ENCODE results near the gene SRPX2. TPM values are rescaled to one million over a fixed set of nuclear protein-coding genes. Genes with fewer than 3 reads are reported as not detected.
A peak's percentile ranks its signal among the peaks of the same experiment; 100 is the strongest.

SRPX2 gene
- total RNA-seq, 1 donor from 2014 or later: 13.0 TPM

DNA sequence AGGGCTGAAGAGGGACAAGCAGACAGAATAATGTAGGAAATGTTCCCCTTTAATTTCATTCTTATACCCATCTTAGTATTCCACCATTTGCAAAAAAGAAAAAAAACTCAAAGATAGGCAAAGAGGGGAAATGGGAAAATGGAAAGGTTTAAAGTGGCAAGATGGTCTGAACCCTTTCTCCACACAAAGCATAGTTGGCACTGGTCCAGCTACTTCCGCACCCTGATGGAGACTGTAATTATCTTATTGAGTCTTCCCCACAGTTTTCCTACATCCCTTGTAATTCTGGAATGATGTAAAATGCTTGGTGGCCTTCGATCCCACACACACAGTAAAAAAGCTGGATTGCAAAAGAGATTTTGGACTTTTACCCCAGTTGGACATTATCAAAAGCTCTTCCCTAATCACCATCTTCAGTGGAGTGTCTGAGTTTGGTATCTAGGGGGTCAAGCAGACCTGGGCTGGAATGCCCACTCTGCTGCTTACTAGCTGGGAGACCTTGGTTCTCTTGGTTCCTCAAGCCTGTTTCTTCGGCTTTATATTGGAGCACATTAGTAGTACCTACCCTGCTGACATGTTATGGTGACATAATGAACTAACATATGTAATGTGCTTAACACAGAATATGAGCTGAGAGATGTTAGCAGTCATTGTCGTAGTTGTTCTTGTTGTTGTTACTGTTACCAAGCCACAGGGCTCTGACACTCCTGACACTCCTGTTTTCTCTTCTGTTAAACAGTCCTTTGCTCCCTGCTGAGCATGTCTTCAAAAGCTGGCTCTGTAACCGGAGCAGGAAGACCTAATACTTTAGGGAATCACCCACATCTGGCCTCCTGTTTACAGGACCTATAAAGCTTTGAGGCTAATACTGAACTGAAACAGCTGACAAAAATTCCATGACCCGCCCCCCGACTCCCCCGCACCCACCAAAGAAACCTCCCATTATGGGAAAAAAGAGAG lies 4.7 kb downstream of the SRPX2 start:
- H3K4me3 ChIP-seq (ENCODE audit: low read length in 3 of 3): no peak overlapping the region

GRCh38 chrX:100649550-100650356 lies 5.8 kb downstream of the SRPX2 start:
- H3K9me3 ChIP-seq (ENCODE audit: control insufficient read depth in 3 of 3, low read length in 3 of 3): no peaks in the 10 kb centered on the region
- H3K36me3 ChIP-seq (ENCODE audit: control insufficient read depth in 3 of 3, insufficient read depth in 3 of 3, low read length in 3 of 3): no peaks in the 10 kb centered on the region
- no peak overlapping the region for H3K9ac ChIP-seq (ENCODE audit: low read depth in 1 of 3, low read length in 3 of 3)
- peaks cover 0 to 8% (median 0%) of the 10 kb centered on the region in 3 donors for H3K27me3 ChIP-seq (ENCODE audit: control insufficient read depth in 3 of 3, insufficient read depth in 3 of 3, low read length in 3 of 3)
- H3K4me1 ChIP-seq (ENCODE audit: control insufficient read depth in 3 of 3, insufficient read depth in 3 of 3, low read length in 3 of 3): peaks cover 0 to 14% (median 0%) of the 10 kb centered on the region in 3 donors
- H3K27ac ChIP-seq (ENCODE audit: low read depth, low read length): peak overlapping the region; percentile 78
- peak overlapping the region in 1 of 3 donors; percentile 2 for H3K4me3 ChIP-seq (ENCODE audit: low read length in 3 of 3)

More for the DNA sequence above, 4.7 kb downstream of the SRPX2 start:
- H3K4me1 ChIP-seq (ENCODE audit: control insufficient read depth in 3 of 3, insufficient read depth in 3 of 3, low read length in 3 of 3): peaks cover 0 to 14% (median 0%) of the 10 kb centered on the region in 3 donors
- peak overlapping the region; percentile 78 for H3K27ac ChIP-seq (ENCODE audit: low read depth, low read length)
- H3K9ac ChIP-seq (ENCODE audit: low read depth in 1 of 3, low read length in 3 of 3): no peak overlapping the region
- no peaks in the 10 kb centered on the region for H3K36me3 ChIP-seq (ENCODE audit: control insufficient read depth in 3 of 3, insufficient read depth in 3 of 3, low read length in 3 of 3)
- H3K27me3 ChIP-seq (ENCODE audit: control insufficient read depth in 3 of 3, insufficient read depth in 3 of 3, low read length in 3 of 3): peaks cover 0 to 14% (median 0%) of the 10 kb centered on the region in 3 donors
- no peaks in the 10 kb centered on the region for H3K9me3 ChIP-seq (ENCODE audit: control insufficient read depth in 3 of 3, low read length in 3 of 3)

DNA sequence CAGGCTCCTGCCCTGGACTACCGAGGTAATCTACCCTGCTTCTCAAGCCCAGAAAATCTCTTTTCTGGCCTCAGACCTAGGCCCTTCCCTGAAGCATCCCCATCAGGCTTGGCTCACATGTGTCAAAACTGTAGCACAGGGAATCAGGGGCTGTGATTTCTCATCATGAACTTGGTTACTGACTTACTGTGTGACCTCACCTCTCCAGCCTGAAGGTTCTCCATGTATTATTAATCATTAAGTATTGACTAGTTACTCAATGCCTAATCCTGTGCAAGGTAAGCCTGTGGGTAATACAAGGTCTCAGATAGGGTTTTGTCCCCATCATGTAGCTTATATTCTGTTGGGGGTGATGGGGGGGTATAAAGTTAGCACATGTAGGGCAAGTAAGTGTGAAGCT lies 6.8 kb downstream of the SRPX2 start:
- Histone ChIP-seq H3K27ac (ENCODE audit: low read depth, low read length) (peak overlapping the region; percentile 78), H3K4me3 (ENCODE audit: low read length in 3 of 3) (no peak overlapping the region), H3K27me3 (ENCODE audit: control insufficient read depth in 3 of 3, insufficient read depth in 3 of 3, low read length in 3 of 3) (peaks cover 0 to under 1% (median 0%) of the 10 kb centered on the region in 3 donors), H3K9ac (ENCODE audit: low read depth in 1 of 3, low read length in 3 of 3) (no peak overlapping the region), H3K36me3 (ENCODE audit: control insufficient read depth in 3 of 3, insufficient read depth in 3 of 3, low read length in 3 of 3) (no peaks in the 10 kb centered on the region), H3K9me3 (ENCODE audit: control insufficient read depth in 3 of 3, low read length in 3 of 3) (no peaks in the 10 kb centered on the region), H3K4me1 (ENCODE audit: control insufficient read depth in 3 of 3, insufficient read depth in 3 of 3, low read length in 3 of 3) (peaks cover 0 to 14% (median 0%) of the 10 kb centered on the region in 3 donors)

DNA sequence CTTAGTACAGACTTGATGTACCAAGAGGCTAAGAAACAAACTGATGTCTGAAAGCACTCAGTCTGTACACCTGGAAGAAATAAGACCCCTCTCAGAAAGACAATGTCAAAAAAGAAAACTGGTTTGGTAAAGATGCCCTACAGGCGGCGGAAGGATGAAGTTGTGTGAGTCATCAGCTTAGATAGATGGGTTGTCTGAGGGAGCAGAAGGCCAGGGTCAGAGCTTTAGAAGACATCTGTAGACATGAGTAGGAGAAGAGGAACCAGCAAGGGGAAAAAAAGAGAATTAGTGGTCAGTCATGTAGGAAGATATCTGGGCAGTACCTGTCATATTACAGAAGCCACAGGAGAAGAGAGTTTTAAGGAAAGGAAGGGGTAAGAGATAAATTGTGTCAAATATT lies 8.3 kb downstream of the SRPX2 start:
- H3K27ac ChIP-seq (ENCODE audit: low read depth, low read length): no peak overlapping the region
- no peaks in the 10 kb centered on the region for H3K36me3 ChIP-seq (ENCODE audit: control insufficient read depth in 3 of 3, insufficient read depth in 3 of 3, low read length in 3 of 3)
- H3K27me3 ChIP-seq (ENCODE audit: control insufficient read depth in 3 of 3, insufficient read depth in 3 of 3, low read length in 3 of 3): no peaks in the 10 kb centered on the region
- peaks cover 0 to 14% (median 0%) of the 10 kb centered on the region in 3 donors for H3K4me1 ChIP-seq (ENCODE audit: control insufficient read depth in 3 of 3, insufficient read depth in 3 of 3, low read length in 3 of 3)
- no peak overlapping the region for H3K4me3 ChIP-seq (ENCODE audit: low read length in 3 of 3)
- H3K9me3 ChIP-seq (ENCODE audit: control insufficient read depth in 3 of 3, low read length in 3 of 3): no peaks in the 10 kb centered on the region
- no peak overlapping the region for H3K9ac ChIP-seq (ENCODE audit: low read depth in 1 of 3, low read length in 3 of 3)

DNA sequence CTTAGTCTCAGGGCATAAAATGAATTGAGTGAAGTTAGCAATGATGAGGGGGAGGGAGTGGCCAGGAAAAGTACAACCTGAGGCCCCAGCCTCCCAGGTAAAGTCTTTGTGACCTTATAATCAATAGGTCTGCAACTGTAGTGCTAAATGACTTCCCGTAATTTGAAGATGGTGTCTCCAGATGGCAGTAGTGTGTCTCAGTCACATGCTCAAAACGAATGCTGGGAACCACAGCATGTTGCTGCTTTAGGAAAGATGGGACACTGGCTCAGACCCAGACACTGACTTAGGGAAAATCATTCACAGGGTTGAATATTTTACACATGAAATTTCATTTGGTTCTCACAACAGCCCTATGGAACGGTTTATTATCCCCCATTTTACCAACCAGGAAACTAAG lies 10.3 kb downstream of the SRPX2 start:
- Histone ChIP-seq H3K9me3 (ENCODE audit: control insufficient read depth in 3 of 3, low read length in 3 of 3) (no peaks in the 10 kb centered on the region), H3K4me3 (ENCODE audit: low read length in 3 of 3) (no peak overlapping the region), H3K27ac (ENCODE audit: low read depth, low read length) (no peak overlapping the region), H3K4me1 (ENCODE audit: control insufficient read depth in 3 of 3, insufficient read depth in 3 of 3, low read length in 3 of 3) (peaks cover 0 to 5% (median 2%) of the 10 kb centered on the region in 3 donors), H3K9ac (ENCODE audit: low read depth in 1 of 3, low read length in 3 of 3) (no peak overlapping the region), H3K36me3 (ENCODE audit: control insufficient read depth in 3 of 3, insufficient read depth in 3 of 3, low read length in 3 of 3) (no peaks in the 10 kb centered on the region), H3K27me3 (ENCODE audit: control insufficient read depth in 3 of 3, insufficient read depth in 3 of 3, low read length in 3 of 3) (no peaks in the 10 kb centered on the region)

DNA sequence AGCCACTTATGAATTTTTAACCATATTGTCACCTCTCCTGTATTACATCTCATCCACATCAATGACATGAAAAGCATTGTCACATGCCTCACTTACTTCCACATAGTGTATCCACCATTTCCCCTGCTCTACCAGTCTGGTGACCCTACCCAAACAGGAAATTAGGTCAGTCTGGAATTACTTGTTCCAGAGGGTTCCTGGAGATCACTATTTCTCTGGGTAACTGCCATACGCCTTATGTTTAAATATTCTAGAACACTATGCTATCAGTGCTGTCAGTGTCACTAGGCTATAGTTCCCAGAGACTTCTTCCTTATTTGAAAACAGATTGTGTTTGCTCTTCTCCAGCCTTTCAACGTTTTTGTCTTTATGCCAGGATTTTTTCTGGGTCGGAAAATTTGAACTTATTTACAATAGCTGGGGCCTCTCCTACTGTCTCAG lies 15.0 kb downstream of the SRPX2 start:
- Histone ChIP-seq H3K9me3 (ENCODE audit: control insufficient read depth in 3 of 3, low read length in 3 of 3) (no peaks in the 10 kb centered on the region), H3K9ac (ENCODE audit: low read depth in 1 of 3, low read length in 3 of 3) (no peak overlapping the region), H3K27ac (ENCODE audit: low read depth, low read length) (no peak overlapping the region), H3K27me3 (ENCODE audit: control insufficient read depth in 3 of 3, insufficient read depth in 3 of 3, low read length in 3 of 3) (no peaks in the 10 kb centered on the region), H3K36me3 (ENCODE audit: control insufficient read depth in 3 of 3, insufficient read depth in 3 of 3, low read length in 3 of 3) (no peaks in the 10 kb centered on the region), H3K4me3 (ENCODE audit: low read length in 3 of 3) (no peak overlapping the region), H3K4me1 (ENCODE audit: control insufficient read depth in 3 of 3, insufficient read depth in 3 of 3, low read length in 3 of 3) (peaks cover 0 to 2% (median 0%) of the 10 kb centered on the region in 3 donors)

DNA sequence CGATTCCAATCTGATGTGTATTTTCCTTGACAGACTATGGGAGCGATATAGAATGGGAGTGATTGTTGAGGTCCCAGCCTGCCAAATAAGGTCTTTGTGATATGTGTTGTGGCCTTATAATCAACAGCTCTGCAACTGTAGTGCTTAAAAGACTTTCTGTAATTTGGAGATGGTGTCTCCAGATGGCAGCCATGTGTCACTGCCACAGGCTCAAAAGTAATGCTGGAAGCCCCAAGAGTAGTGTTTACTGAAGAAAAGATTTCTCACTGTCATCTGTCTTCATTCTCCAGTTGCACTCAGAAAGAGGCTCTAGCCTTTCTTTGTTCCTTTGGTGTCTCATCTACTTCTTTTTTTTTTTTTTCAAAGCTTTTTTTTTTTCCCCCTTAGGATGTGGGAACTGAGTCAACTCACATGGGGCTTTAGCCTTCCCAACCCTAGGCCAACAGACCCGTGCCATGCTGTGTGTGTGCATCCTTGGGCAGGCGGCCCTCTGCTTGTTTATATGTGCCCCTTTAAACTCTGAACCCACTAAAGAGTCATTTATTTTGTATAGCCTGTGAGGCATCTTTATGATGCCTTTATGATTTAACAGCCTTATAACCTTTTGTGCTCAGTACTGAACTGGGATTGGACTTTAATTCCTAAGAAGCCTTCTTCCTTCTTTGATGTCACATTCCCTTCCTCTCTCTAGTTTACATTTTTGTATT lies 15.6 kb downstream of the SRPX2 start:
- Histone ChIP-seq H3K4me1 (ENCODE audit: control insufficient read depth in 3 of 3, insufficient read depth in 3 of 3, low read length in 3 of 3) (peaks cover 0 to 2% (median 0%) of the 10 kb centered on the region in 3 donors), H3K4me3 (ENCODE audit: low read length in 3 of 3) (no peak overlapping the region), H3K9me3 (ENCODE audit: control insufficient read depth in 3 of 3, low read length in 3 of 3) (no peaks in the 10 kb centered on the region), H3K36me3 (ENCODE audit: control insufficient read depth in 3 of 3, insufficient read depth in 3 of 3, low read length in 3 of 3) (no peaks in the 10 kb centered on the region), H3K27me3 (ENCODE audit: control insufficient read depth in 3 of 3, insufficient read depth in 3 of 3, low read length in 3 of 3) (peaks cover 0 to 2% (median 0%) of the 10 kb centered on the region in 3 donors), H3K9ac (ENCODE audit: low read depth in 1 of 3, low read length in 3 of 3) (no peak overlapping the region), H3K27ac (ENCODE audit: low read depth, low read length) (no peak overlapping the region)

DNA sequence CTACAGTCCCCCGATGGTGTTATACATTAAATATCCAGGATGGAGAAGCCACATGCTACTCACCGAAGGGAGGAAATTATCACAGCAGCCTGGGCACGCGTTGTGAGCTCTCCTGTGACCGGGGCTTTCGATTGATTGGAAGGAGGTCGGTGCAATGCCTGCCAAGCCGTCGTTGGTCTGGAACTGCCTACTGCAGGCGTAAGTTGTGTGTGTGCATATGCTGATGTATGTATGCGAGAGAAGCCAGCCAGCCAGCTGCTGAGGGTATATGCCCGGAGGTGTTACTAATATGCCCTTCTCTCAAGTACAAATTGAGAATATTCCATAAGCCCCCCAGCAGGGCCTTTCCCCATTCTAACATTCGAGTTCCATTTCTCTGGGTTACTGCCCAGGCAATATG lies 18.2 kb downstream of the SRPX2 start:
- Histone ChIP-seq H3K27ac (ENCODE audit: low read depth, low read length) (no peak overlapping the region), H3K9ac (ENCODE audit: low read depth in 1 of 3, low read length in 3 of 3) (no peak overlapping the region), H3K27me3 (ENCODE audit: control insufficient read depth in 3 of 3, insufficient read depth in 3 of 3, low read length in 3 of 3) (peaks cover 0 to 13% (median 0%) of the 10 kb centered on the region in 3 donors), H3K4me3 (ENCODE audit: low read length in 3 of 3) (no peak overlapping the region), H3K36me3 (ENCODE audit: control insufficient read depth in 3 of 3, insufficient read depth in 3 of 3, low read length in 3 of 3) (no peaks in the 10 kb centered on the region), H3K4me1 (ENCODE audit: control insufficient read depth in 3 of 3, insufficient read depth in 3 of 3, low read length in 3 of 3) (peaks cover 0 to 2% (median 0%) of the 10 kb centered on the region in 3 donors), H3K9me3 (ENCODE audit: control insufficient read depth in 3 of 3, low read length in 3 of 3) (no peaks in the 10 kb centered on the region)

DNA sequence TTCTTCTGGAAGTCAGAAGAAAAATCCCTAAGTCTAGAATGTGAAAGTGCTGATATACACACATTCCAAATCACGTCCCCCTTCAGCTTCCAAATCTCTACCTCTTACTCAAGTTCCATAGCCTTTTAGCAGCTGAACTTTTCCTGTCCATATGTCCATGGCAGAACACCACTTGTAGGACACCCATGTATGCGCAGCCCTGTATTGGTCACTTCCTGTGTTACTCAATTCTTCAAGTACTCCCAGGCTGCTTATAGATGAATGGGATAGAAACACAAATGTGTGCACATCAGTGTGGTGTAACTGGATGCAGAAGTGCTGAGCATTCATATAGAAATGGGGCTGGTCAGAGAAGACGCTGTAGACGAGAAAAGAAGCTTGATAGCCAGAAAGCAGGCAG lies 18.8 kb downstream of the SRPX2 start:
- H3K27ac ChIP-seq (ENCODE audit: low read depth, low read length): no peak overlapping the region
- peaks cover 0 to 13% (median 0%) of the 10 kb centered on the region in 3 donors for H3K27me3 ChIP-seq (ENCODE audit: control insufficient read depth in 3 of 3, insufficient read depth in 3 of 3, low read length in 3 of 3)
- peaks cover 0 to 2% (median 0%) of the 10 kb centered on the region in 3 donors for H3K4me1 ChIP-seq (ENCODE audit: control insufficient read depth in 3 of 3, insufficient read depth in 3 of 3, low read length in 3 of 3)

More for the DNA sequence above, 18.8 kb downstream of the SRPX2 start:
- Histone ChIP-seq H3K4me3 (ENCODE audit: low read length in 3 of 3) (no peak overlapping the region), H3K9ac (ENCODE audit: low read depth in 1 of 3, low read length in 3 of 3) (no peak overlapping the region), H3K36me3 (ENCODE audit: control insufficient read depth in 3 of 3, insufficient read depth in 3 of 3, low read length in 3 of 3) (no peaks in the 10 kb centered on the region), H3K9me3 (ENCODE audit: control insufficient read depth in 3 of 3, low read length in 3 of 3) (no peaks in the 10 kb centered on the region)
